ENCODE data around the gene RAB43. TPM values are rescaled to one million over a fixed set of nuclear protein-coding genes. Genes with fewer than 3 reads are reported as not detected.

The RAB43 gene
- total RNA-seq, 1 donor from 2014 or later, result 53.0 TPM

- peaks cover 13% of the 10 kb centered on the region for H3K4me1 Mint-ChIP-seq (ENCODE audit: unreplicated experiment)
- DNase-seq (ENCODE audit: low spot score), result no peak
- peaks cover 2% of the 10 kb centered on the region for H3K27me3 Mint-ChIP-seq (ENCODE audit: unreplicated experiment)
- H3K4me3 Mint-ChIP-seq (ENCODE audit: unreplicated experiment), result no peak overlapping the region
- H3K27ac Mint-ChIP-seq (ENCODE audit: unreplicated experiment), result peak overlapping the region; percentile 42
- H3K36me3 Mint-ChIP-seq (ENCODE audit: low read depth, unreplicated experiment), result peaks cover 14% of the 10 kb centered on the region
- no peak for TF ChIP-seq CTCF (IDR thresholded peaks at IDR 0.05; ENCODE audit: unreplicated experiment)
- H3K9me3 Mint-ChIP-seq (ENCODE audit: unreplicated experiment), result peaks cover 4% of the 10 kb centered on the region
These were observed 82.1 kb downstream of the RAB43 start for GRCh38 chr3:129039271-129040038.

GRCh38 chr3:129038121-129038855 is 83.3 kb downstream of the RAB43 start:
- peaks cover 18% of the 10 kb centered on the region for H3K4me1 Mint-ChIP-seq (ENCODE audit: unreplicated experiment)
- H3K36me3 Mint-ChIP-seq (ENCODE audit: low read depth, unreplicated experiment), result peaks cover 15% of the 10 kb centered on the region
- no peak overlapping the region for H3K4me3 Mint-ChIP-seq (ENCODE audit: unreplicated experiment)
- DNase-seq (ENCODE audit: low spot score), result no peak
- peaks cover 4% of the 10 kb centered on the region for H3K9me3 Mint-ChIP-seq (ENCODE audit: unreplicated experiment)
- no peak for TF ChIP-seq CTCF (IDR thresholded peaks at IDR 0.05; ENCODE audit: unreplicated experiment)
- no peak overlapping the region for H3K27ac Mint-ChIP-seq (ENCODE audit: unreplicated experiment)
- H3K27me3 Mint-ChIP-seq (ENCODE audit: unreplicated experiment), result peaks cover 2% of the 10 kb centered on the region

Other genes starting within 250 kb of the RAB43 start
- 46.5 TPM for gene ACAD9, start 242.2 kb downstream of the RAB43 start, total RNA-seq (ENCODE audit: unreplicated experiment)
- gene CFAP92, start 127.7 kb downstream of the RAB43 start, total RNA-seq (ENCODE audit: unreplicated experiment), result 3.7 TPM
- gene EFCC1, start 120.5 kb downstream of the RAB43 start, total RNA-seq (ENCODE audit: unreplicated experiment), result 15.9 TPM
- 1.5 TPM for gene GP9, start 61.0 kb downstream of the RAB43 start, total RNA-seq (ENCODE audit: unreplicated experiment)
- 61.9 TPM for gene ISY1, start 39.3 kb upstream of the RAB43 start, total RNA-seq (ENCODE audit: unreplicated experiment)
- gene CNBP, start 62.1 kb upstream of the RAB43 start, total RNA-seq (ENCODE audit: unreplicated experiment), result 192 TPM
- 149 TPM for gene COPG1, start 127.8 kb upstream of the RAB43 start, total RNA-seq (ENCODE audit: unreplicated experiment)
- 36.4 TPM for gene HMCES, start 157.1 kb upstream of the RAB43 start, total RNA-seq (ENCODE audit: unreplicated experiment)

Data from endothelial cell (in vitro differentiated cells).